Panc1 (cell line): ENCODE data around the gene DYNLRB1. TPM values are rescaled to one million over a fixed set of nuclear protein-coding genes. Genes with fewer than 3 reads are reported as not detected.

Experiments used
- ATAC-seq: fragments of 200-7000 bp; cut with Tn5 transposase; 2 replicates; pipeline ENCODE4 v1.9.1; 2020; ENCODE audit warnings: mild to moderate bottlenecking, moderate library complexity
- BruUV-seq: library from RNA; stranded (reverse); fragments of 400-500 nt; replicated peaks from 2 replicates; lab custom pipeline; 2021; lab: Mats Ljungman, UMichigan
- CTCF ChIA-PET: fragments of 300-600 bp; sonication (Branson Sonifier 250); formaldehyde crosslinking; loops from one replicate; lab custom pipeline; 2022; ENCODE audit warnings: antibody characterized with exemption; lab: Charles Lee
- POLR2A ChIA-PET: fragments of 300-600 bp; sonication (Branson Sonifier 250); formaldehyde crosslinking; loops from one replicate; lab custom pipeline; 2022; ENCODE audit warnings: antibody characterized with exemption; lab: Charles Lee
- DNase-seq: peaks from one replicate; pipeline ENCODE4 v3.0.0-alpha.2; 2010; ENCODE audit warnings: low read depth, low spot score
- H3K27ac ChIP-seq: 2 replicates; pipeline ENCODE4 v1.5.1; 2011; ENCODE audit warnings: mild to moderate bottlenecking, low read length, inconsistent platforms
- H3K27me3 ChIP-seq: fragments of 200-500 bp; sonication (Bioruptor generic); 2 replicates; pipeline ENCODE4 v1.6.0; 2014; ENCODE audit warnings: low read length, inconsistent platforms; ENCODE audit not compliant: control insufficient read depth, insufficient read depth
- H3K36me3 ChIP-seq: fragments of 200-500 bp; sonication (Bioruptor generic); 2 replicates; pipeline ENCODE4 v1.5.1; 2014; ENCODE audit warnings: inconsistent platforms, mild to moderate bottlenecking, low read length, moderate library complexity; ENCODE audit not compliant: control insufficient read depth, insufficient read depth
- H3K4me1 ChIP-seq: 2 replicates; pipeline ENCODE4 v1.5.1; 2011; ENCODE audit warnings: inconsistent platforms, mild to moderate bottlenecking, low read length, moderate library complexity; ENCODE audit not compliant: control insufficient read depth, insufficient read depth
- H3K4me3 ChIP-seq, 2 experiments: 2 replicates each; pipeline ENCODE4 v1.5.1; 2011 to 2012; ENCODE audit warnings: low read depth in 2 of 2, low read length in 2 of 2, mild to moderate bottlenecking in 2 of 2, inconsistent platforms in 1 of 2, moderate library complexity in 1 of 2
- H3K9me3 ChIP-seq: fragments of 200-500 bp; sonication (Bioruptor generic); 2 replicates; pipeline ENCODE4 v1.5.1; 2014; ENCODE audit warnings: low read depth, mild to moderate bottlenecking, inconsistent platforms, low read length, moderate library complexity; ENCODE audit not compliant: control insufficient read depth, insufficient read depth
- POLR2AphosphoS5 ChIP-seq: IDR thresholded peaks from 2 replicates; pipeline ENCODE4 v1.6.1; 2012; ENCODE audit warnings: mild to moderate bottlenecking, low read depth, low read length, moderate library complexity
- SIN3A ChIP-seq: IDR thresholded peaks from 2 replicates; pipeline ENCODE4 v1.6.1; 2012; ENCODE audit warnings: low read depth, mild to moderate bottlenecking, low read length, moderate library complexity, borderline replicate concordance; ENCODE audit not compliant: insufficient read depth
- TCF7L2 ChIP-seq: IDR thresholded peaks from 2 replicates; pipeline ENCODE4 v1.6.1; 2011; ENCODE audit warnings: mild to moderate bottlenecking, low read depth, low read length, inconsistent platforms
- in situ Hi-C: cut with HindIII; loops from 2 replicates; pipeline ENCODE4 v1.10.0; 2016; ENCODE audit warnings: low sequenced_read_pairs, low pct_unique_long_range_greater_than_20kb
- intact Hi-C: fragments of 100-400 bp; cut with micrococcal nuclease; formaldehyde crosslinking; loops from one replicate; pipeline ENCODE4 v1.10.0; 2022; ENCODE audit not compliant: unreplicated experiment
- total RNA-seq: library from RNA; stranded (reverse); gene quantifications from one replicate; pipeline ENCODE4 v1.2.1, GENCODE V29; 2021; ENCODE audit not compliant: unreplicated experiment
- TF ChIP-seq, protein P1 (sequence below): fragments of 450-650 bp; IDR thresholded peaks from 2 replicates; pipeline ENCODE4 v1.5.1; 2017; ENCODE audit warnings: mild to moderate bottlenecking
- TF ChIP-seq, protein P2 (sequence below), 2 experiments: IDR thresholded peaks; 2 replicates each; pipeline ENCODE4 v1.6.1; 2011 to 2012; ENCODE audit warnings: low read depth in 2 of 2, control low read depth in 1 of 2, low read length in 1 of 2, mild to moderate bottlenecking in 1 of 2, moderate library complexity in 1 of 2; ENCODE audit not compliant: insufficient read depth in 1 of 2

Gene DYNLRB1
- total RNA-seq, 1 experiment from 2014 or later, result 155 TPM

DNA sequence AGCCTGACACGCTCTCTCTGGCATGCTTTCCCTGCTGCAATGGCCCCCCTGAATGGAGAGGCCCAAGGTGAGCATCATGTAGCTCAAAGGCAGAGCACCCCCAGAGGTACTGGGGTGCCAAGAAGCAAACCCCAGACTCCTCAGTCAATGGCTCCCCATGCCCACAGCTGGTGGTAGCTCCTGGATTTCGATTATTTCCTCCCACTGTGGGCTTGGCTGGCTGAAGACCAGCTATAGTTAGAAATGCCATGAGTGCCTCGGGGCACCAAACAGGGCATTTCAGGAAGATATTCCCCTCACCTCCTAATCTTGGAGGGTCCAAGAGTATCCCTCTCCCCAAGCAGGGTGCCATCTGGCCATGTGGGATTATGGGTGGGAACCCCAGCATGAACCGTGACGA lies 59.0 kb downstream of the DYNLRB1 start:
- POLR2A ChIA-PET, result no interaction called here
- ATAC-seq, result no peak
- intact Hi-C loops, result no loop called here

DNA sequence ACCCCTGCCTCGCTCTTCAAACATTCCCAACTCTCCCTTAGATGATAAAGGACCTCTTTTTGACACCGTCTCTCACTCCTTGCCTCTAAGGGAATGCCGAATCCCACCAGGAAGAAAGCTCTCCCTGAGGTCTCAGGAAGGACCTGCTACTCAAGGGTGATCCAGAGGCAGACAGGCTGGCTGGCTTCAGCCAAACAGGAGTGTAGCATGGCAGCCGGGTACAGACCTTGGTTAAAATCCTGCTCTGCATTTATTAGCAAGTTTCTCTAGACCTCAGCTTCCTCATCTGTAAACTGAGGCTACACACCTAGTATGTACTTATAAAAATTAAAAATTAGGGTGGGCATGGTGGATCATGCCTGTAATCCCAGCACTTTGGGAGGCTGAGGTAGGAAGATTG lies 59.5 kb downstream of the DYNLRB1 start:
- in situ Hi-C loops, result no loop called here
- BruUV-seq, result no TSS peak

More for the DNA sequence above, 59.0 kb downstream of the DYNLRB1 start:
- in situ Hi-C loops, result no loop called here
- Histone ChIP-seq H3K9me3 (no peaks in the 10 kb centered on the region), H3K4me1 (no peaks in the 10 kb centered on the region), H3K4me3 (no peak overlapping the region), H3K27ac (no peak overlapping the region), H3K27me3 (no peaks in the 10 kb centered on the region), H3K36me3 (no peaks in the 10 kb centered on the region; the same call in none of the 2 replicates)
- TF ChIP-seq TCF7L2 (no peak), POLR2AphosphoS5 (no peak), SIN3A (no peak)
- TF ChIP-seq, protein P1, sequence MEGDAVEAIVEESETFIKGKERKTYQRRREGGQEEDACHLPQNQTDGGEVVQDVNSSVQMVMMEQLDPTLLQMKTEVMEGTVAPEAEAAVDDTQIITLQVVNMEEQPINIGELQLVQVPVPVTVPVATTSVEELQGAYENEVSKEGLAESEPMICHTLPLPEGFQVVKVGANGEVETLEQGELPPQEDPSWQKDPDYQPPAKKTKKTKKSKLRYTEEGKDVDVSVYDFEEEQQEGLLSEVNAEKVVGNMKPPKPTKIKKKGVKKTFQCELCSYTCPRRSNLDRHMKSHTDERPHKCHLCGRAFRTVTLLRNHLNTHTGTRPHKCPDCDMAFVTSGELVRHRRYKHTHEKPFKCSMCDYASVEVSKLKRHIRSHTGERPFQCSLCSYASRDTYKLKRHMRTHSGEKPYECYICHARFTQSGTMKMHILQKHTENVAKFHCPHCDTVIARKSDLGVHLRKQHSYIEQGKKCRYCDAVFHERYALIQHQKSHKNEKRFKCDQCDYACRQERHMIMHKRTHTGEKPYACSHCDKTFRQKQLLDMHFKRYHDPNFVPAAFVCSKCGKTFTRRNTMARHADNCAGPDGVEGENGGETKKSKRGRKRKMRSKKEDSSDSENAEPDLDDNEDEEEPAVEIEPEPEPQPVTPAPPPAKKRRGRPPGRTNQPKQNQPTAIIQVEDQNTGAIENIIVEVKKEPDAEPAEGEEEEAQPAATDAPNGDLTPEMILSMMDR, result no peak
- TF ChIP-seq, protein P2, sequence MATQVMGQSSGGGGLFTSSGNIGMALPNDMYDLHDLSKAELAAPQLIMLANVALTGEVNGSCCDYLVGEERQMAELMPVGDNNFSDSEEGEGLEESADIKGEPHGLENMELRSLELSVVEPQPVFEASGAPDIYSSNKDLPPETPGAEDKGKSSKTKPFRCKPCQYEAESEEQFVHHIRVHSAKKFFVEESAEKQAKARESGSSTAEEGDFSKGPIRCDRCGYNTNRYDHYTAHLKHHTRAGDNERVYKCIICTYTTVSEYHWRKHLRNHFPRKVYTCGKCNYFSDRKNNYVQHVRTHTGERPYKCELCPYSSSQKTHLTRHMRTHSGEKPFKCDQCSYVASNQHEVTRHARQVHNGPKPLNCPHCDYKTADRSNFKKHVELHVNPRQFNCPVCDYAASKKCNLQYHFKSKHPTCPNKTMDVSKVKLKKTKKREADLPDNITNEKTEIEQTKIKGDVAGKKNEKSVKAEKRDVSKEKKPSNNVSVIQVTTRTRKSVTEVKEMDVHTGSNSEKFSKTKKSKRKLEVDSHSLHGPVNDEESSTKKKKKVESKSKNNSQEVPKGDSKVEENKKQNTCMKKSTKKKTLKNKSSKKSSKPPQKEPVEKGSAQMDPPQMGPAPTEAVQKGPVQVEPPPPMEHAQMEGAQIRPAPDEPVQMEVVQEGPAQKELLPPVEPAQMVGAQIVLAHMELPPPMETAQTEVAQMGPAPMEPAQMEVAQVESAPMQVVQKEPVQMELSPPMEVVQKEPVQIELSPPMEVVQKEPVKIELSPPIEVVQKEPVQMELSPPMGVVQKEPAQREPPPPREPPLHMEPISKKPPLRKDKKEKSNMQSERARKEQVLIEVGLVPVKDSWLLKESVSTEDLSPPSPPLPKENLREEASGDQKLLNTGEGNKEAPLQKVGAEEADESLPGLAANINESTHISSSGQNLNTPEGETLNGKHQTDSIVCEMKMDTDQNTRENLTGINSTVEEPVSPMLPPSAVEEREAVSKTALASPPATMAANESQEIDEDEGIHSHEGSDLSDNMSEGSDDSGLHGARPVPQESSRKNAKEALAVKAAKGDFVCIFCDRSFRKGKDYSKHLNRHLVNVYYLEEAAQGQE (IDR thresholded peaks at IDR 0.05; ENCODE audit: insufficient read depth in 1 of 2, low read depth in 2 of 2, low read length in 1 of 2), result no peak
- CTCF ChIA-PET, result no interaction called here
- DNase-seq, result no peak
- BruUV-seq, result no TSS peak

More for the DNA sequence above, 59.5 kb downstream of the DYNLRB1 start:
- H3K4me1 ChIP-seq, result no peaks in the 10 kb centered on the region
- H3K9me3 ChIP-seq, result no peaks in the 10 kb centered on the region
- ChIA-PET POLR2A (no interaction called here), CTCF (no interaction called here)
- DNase-seq, result no peak
- H3K27ac ChIP-seq, result no peak overlapping the region
- no peak overlapping the region for H3K4me3 ChIP-seq
- intact Hi-C loops, result no loop called here
- no peak for ATAC-seq
- TF ChIP-seq, protein P2 (IDR thresholded peaks at IDR 0.05; ENCODE audit: insufficient read depth in 1 of 2, low read depth in 2 of 2, low read length in 1 of 2), result no peak
- TF ChIP-seq SIN3A (no peak), TCF7L2 (no peak), POLR2AphosphoS5 (no peak)
- TF ChIP-seq, protein P1, result no peak
- no peaks in the 10 kb centered on the region; the same call in none of the 2 replicates for H3K36me3 ChIP-seq
- H3K27me3 ChIP-seq, result no peaks in the 10 kb centered on the region
